ENCODE measurements around the gene SYNE2.

DNA sequence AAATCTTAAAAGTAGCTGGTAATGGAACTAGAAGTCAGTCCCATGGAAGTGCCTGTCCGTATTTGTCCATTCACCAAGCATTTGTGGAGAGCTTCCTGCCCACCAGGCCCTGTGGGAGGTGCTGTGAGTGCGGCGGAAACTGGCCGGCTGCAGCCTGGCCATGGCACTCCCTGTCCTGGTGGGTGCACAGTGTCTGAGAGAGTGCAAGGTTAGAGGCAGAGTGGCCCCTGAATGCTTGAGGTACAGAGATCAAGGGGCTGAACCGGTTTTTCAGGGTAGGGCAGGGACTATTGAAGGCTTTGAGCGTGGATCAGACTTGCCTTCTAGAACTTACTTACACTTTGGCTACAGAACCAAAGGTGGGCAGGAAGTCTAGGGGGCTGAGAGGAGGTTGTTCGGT lies 348.5 kb downstream of the SYNE2 start:
- no peak for TF ChIP-seq POLR2A (IDR thresholded peaks at IDR 0.05)
- TF ChIP-seq, protein P1, sequence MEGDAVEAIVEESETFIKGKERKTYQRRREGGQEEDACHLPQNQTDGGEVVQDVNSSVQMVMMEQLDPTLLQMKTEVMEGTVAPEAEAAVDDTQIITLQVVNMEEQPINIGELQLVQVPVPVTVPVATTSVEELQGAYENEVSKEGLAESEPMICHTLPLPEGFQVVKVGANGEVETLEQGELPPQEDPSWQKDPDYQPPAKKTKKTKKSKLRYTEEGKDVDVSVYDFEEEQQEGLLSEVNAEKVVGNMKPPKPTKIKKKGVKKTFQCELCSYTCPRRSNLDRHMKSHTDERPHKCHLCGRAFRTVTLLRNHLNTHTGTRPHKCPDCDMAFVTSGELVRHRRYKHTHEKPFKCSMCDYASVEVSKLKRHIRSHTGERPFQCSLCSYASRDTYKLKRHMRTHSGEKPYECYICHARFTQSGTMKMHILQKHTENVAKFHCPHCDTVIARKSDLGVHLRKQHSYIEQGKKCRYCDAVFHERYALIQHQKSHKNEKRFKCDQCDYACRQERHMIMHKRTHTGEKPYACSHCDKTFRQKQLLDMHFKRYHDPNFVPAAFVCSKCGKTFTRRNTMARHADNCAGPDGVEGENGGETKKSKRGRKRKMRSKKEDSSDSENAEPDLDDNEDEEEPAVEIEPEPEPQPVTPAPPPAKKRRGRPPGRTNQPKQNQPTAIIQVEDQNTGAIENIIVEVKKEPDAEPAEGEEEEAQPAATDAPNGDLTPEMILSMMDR (IDR thresholded peaks at IDR 0.05) = no peak
